Natural killer cell (primary cell): Measurements from ENCODE around the gene RAB13. TPM values are rescaled to one million over a fixed set of nuclear protein-coding genes. Genes with fewer than 3 reads are reported as not detected.
A peak's percentile ranks its signal among the peaks of the same experiment; 100 is the strongest.

ENCODE experiments used
- ATAC-seq, 3 donors: fragments of 150-1000 bp in 2 of 3; fragments of 200-7000 bp in 1 of 3; cut with Tn5 transposase; 1 replicate in 1 of 3; 2 replicates in 2 of 3; pipeline ENCODE4 v1.10.0; 2021; ENCODE audit warnings: mild to moderate bottlenecking in 2 of 3, moderate library complexity in 2 of 3
- DNase-seq, 2 donors: peaks; one replicate each; pipeline versions ENCODE4 v3.0.0 to v3.0.0-alpha.2; 2013 to 2021; ENCODE audit warnings: mixed read lengths in 1 of 2
- H3K27ac ChIP-seq: one replicate; pipeline ENCODE4 v1.5.1; 2013; ENCODE audit warnings: mild to moderate bottlenecking, low read length
- H3K27me3 ChIP-seq: one replicate; pipeline ENCODE4 v1.6.1; 2013; ENCODE audit warnings: low read length; ENCODE audit not compliant: control insufficient read depth, insufficient read depth
- H3K36me3 ChIP-seq: one replicate; pipeline ENCODE4 v1.6.1; 2013; ENCODE audit warnings: low read length; ENCODE audit not compliant: control insufficient read depth, insufficient read depth
- H3K4me1 ChIP-seq: one replicate; pipeline ENCODE4 v1.6.1; 2013; ENCODE audit warnings: low read length; ENCODE audit not compliant: control insufficient read depth, insufficient read depth
- H3K4me3 ChIP-seq: one replicate; pipeline ENCODE4 v1.5.1; 2013; ENCODE audit warnings: low read length
- H3K9me3 ChIP-seq: one replicate; pipeline ENCODE4 v1.6.1; 2013; ENCODE audit warnings: low read length; ENCODE audit not compliant: control insufficient read depth, insufficient read depth
- H3K27ac Mint-ChIP-seq, 2 donors: one replicate each; pipeline ENCODE4 v1.8.0; 2022; ENCODE audit warnings: mild to moderate bottlenecking in 2 of 2, mixed read lengths in 2 of 2, moderate library complexity in 1 of 2
- H3K27me3 Mint-ChIP-seq, 2 donors: one replicate each; pipeline ENCODE4 v1.8.0; 2022; ENCODE audit warnings: low read depth in 2 of 2, mixed read lengths in 2 of 2
- H3K36me3 Mint-ChIP-seq: one replicate; pipeline ENCODE4 v1.8.0; 2022; ENCODE audit warnings: mixed read lengths
- H3K4me1 Mint-ChIP-seq, 2 donors: one replicate each; pipeline ENCODE4 v1.8.0; 2022; ENCODE audit warnings: mixed read lengths in 2 of 2
- H3K4me3 Mint-ChIP-seq: one replicate; pipeline ENCODE4 v1.8.0; 2022; ENCODE audit warnings: mild to moderate bottlenecking, moderate library complexity, mixed read lengths
- H3K9me3 Mint-ChIP-seq, 2 donors: one replicate each; pipeline ENCODE4 v1.8.0; 2022; ENCODE audit warnings: mixed read lengths in 2 of 2
- WGBS: methylation state at CpG from one replicate; pipeline ENCODE4 v1.1.7; 2013; ENCODE audit warnings: missing lambda C conversion rate; ENCODE audit not compliant: insufficient coverage; 5-methylcytosine and 5-hydroxymethylcytosine counted together
- intact Hi-C: fragments of 100-400 bp; cut with micrococcal nuclease; formaldehyde crosslinking; loops from one replicate; pipeline ENCODE4 v1.14.2; 2022
- total RNA-seq, 4 donors: library from RNA; stranded (reverse); fragments of 120-200 nt in 1 of 4; gene quantifications; one replicate each; pipeline versions ENCODE4 v1.2.3 to v1.2.4, GENCODE V29; 2013 to 2022
- TF ChIP-seq, protein P1 (sequence below): fragments of 200-600 bp; IDR thresholded peaks from one replicate; pipeline ENCODE4 v1.8.0; 2022; ENCODE audit warnings: antibody characterized with exemption

RAB13 gene
- total RNA-seq, 3 donors from 2014 or later (not counting 1 experiment from before 2014, with no cell fraction given): 0.25 to 0.73 TPM; not detected in 1

- TF ChIP-seq, protein P1, sequence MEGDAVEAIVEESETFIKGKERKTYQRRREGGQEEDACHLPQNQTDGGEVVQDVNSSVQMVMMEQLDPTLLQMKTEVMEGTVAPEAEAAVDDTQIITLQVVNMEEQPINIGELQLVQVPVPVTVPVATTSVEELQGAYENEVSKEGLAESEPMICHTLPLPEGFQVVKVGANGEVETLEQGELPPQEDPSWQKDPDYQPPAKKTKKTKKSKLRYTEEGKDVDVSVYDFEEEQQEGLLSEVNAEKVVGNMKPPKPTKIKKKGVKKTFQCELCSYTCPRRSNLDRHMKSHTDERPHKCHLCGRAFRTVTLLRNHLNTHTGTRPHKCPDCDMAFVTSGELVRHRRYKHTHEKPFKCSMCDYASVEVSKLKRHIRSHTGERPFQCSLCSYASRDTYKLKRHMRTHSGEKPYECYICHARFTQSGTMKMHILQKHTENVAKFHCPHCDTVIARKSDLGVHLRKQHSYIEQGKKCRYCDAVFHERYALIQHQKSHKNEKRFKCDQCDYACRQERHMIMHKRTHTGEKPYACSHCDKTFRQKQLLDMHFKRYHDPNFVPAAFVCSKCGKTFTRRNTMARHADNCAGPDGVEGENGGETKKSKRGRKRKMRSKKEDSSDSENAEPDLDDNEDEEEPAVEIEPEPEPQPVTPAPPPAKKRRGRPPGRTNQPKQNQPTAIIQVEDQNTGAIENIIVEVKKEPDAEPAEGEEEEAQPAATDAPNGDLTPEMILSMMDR: no peak
- ATAC-seq: no peak
- Histone ChIP-seq H3K4me3 (no peak overlapping the region), H3K9me3 (no peaks in the 10 kb centered on the region), H3K27ac (no peak overlapping the region), H3K36me3 (peaks cover 81% of the 10 kb centered on the region), H3K4me1 (peaks cover 26% of the 10 kb centered on the region), H3K27me3 (no peaks in the 10 kb centered on the region)
- intact Hi-C loops: no loop called here
- 96% methylated on average over 3 of the region's 3 CpGs for WGBS
- H3K27ac Mint-ChIP-seq: peak overlapping the region in 1 of 2 donors; percentile 81
- no peaks in the 10 kb centered on the region for H3K36me3 Mint-ChIP-seq
- no peaks in the 10 kb centered on the region for H3K9me3 Mint-ChIP-seq
- H3K27me3 Mint-ChIP-seq: no peaks in the 10 kb centered on the region
- no peak overlapping the region for H3K4me3 Mint-ChIP-seq
- no peak for DNase-seq
- H3K4me1 Mint-ChIP-seq: peaks cover 23 to 44% of the 10 kb centered on the region in 2 donors
Observed at GRCh38 chr1:153938996-153939395, 47.1 kb downstream of the RAB13 start.

DNA sequence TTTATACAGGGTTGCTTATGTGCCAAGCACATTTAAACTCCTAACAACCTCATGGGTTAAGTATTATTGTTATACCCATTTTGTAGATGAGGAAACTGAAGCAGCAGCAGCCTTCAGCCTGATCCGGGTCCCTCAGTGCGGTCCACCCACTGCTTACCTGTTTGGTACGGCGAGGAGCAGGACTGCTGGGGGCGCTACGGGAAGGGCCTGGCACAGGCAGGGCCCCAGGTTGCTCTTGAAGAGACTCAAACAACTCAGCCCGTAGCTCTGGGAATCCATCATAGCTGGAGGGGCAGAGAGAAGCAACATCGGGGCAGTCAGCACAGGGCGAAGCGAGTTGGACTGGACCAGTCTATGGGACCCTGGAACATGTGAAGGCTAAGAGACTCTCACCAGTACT lies 48.8 kb downstream of the RAB13 start:
- intact Hi-C loops: no loop called here
- Histone ChIP-seq H3K4me3 (no peak overlapping the region), H3K36me3 (peaks cover 88% of the 10 kb centered on the region), H3K4me1 (peaks cover 10% of the 10 kb centered on the region), H3K27me3 (no peaks in the 10 kb centered on the region), H3K9me3 (no peaks in the 10 kb centered on the region), H3K27ac (no peak overlapping the region)
- Mint-ChIP-seq H3K4me1 (peaks cover 14 to 28% of the 10 kb centered on the region in 2 donors), H3K27ac (peak overlapping the region in 1 of 2 donors; percentile 69), H3K4me3 (no peak overlapping the region), H3K27me3 (no peaks in the 10 kb centered on the region), H3K36me3 (no peaks in the 10 kb centered on the region), H3K9me3 (no peaks in the 10 kb centered on the region)
- TF ChIP-seq, protein P1: no peak
- 97% methylated on average over 10 of the region's 10 CpGs for WGBS
- DNase-seq: no peak
- no peak for ATAC-seq

GRCh38 chr1:153936011-153936802 lies 49.9 kb downstream of the RAB13 start:
- no peaks in the 10 kb centered on the region for H3K9me3 Mint-ChIP-seq
- WGBS: 97% methylated on average over 12 of the region's 12 CpGs
- H3K27ac Mint-ChIP-seq: no peak overlapping the region
- Histone ChIP-seq H3K27me3 (no peaks in the 10 kb centered on the region), H3K27ac (no peak overlapping the region), H3K9me3 (no peaks in the 10 kb centered on the region), H3K36me3 (peaks cover 84% of the 10 kb centered on the region), H3K4me3 (no peak overlapping the region), H3K4me1 (peaks cover under 1% of the 10 kb centered on the region)
- no peaks in the 10 kb centered on the region for H3K27me3 Mint-ChIP-seq
- H3K4me3 Mint-ChIP-seq: no peak overlapping the region
- H3K36me3 Mint-ChIP-seq: no peaks in the 10 kb centered on the region
- ATAC-seq: no peak
- intact Hi-C loops: no loop called here
- no peak for DNase-seq
- TF ChIP-seq, protein P1: no peak
- H3K4me1 Mint-ChIP-seq: peaks cover 14 to 28% of the 10 kb centered on the region in 2 donors
